Lower leg skin (tissue), 4 donors: ENCODE data around the gene PNPLA3. TPM values are rescaled to one million over a fixed set of nuclear protein-coding genes. Genes with fewer than 3 reads are reported as not detected.

Experiments
- DNase-seq, 2 donors: peaks; one replicate each; pipeline ENCODE4 v3.0.0-alpha.2; 2019; ENCODE audit warnings: low spot score in 2 of 2
- H3K4me3 ChIP-seq: fragments of 200-600 bp; sonication (generic); 2 replicates; pipeline ENCODE4 v1.5.1; 2017; ENCODE audit warnings: mild to moderate bottlenecking, low read depth; ENCODE audit not compliant: poor library complexity, severe bottlenecking
- POLR2A ChIP-seq, 2 donors: fragments of 450-650 bp; IDR thresholded peaks; one replicate each; pipeline ENCODE4 v1.6.1; 2016 to 2017; ENCODE audit warnings: antibody characterized with exemption in 2 of 2, mild to moderate bottlenecking in 1 of 2, moderate library complexity in 1 of 2
- whole genome bisulfite sequencing, 2 donors: methylation state at CpG; one replicate each; pipeline ENCODE4 v1.1.5; 2018; 5-methylcytosine and 5-hydroxymethylcytosine counted together
- intact Hi-C: fragments of 100-400 bp; cut with DNase I; formaldehyde crosslinking; loops from one replicate; pipeline ENCODE4 v1.15.0; 2023; ENCODE audit warnings: low total_unique reads
- total RNA-seq, 4 donors: library from RNA; depleted of rRNA; stranded (reverse); fragments of >200 nt; gene quantifications; one replicate each; pipeline ENCODE4 v1.1.0, GENCODE V29; 2016
- TF ChIP-seq, protein P1 (sequence below), 3 donors: fragments of 450-650 bp; IDR thresholded peaks; one replicate each; pipeline ENCODE4 v1.5.1; 2016; ENCODE audit warnings: antibody characterized with exemption in 3 of 3, mild to moderate bottlenecking in 3 of 3, moderate library complexity in 2 of 3

Gene PNPLA3
- total RNA-seq, 4 donors from 2014 or later: 14.0 to 22.9 (median 20.4) TPM

DNA sequence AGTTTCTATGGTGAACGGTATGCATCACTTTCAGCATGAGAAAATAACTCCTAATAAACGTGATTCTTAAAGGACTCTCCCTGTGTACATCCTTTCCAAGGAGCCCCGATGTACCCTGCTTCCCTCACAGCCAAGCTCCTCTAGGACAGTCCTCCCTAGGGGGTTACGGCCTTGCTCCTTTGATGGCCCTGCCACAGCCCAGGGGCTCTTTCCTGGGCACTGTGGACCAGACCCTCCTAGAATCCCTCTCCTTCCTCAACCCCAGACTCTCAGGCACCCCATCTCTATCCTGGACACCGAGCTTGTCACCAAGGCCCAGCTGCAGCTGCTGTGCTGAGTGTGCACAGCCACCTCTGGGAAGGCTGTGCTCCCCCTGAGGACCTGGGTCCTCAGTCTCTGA lies 27.8 kb downstream of the PNPLA3 start:
- no peak for TF ChIP-seq POLR2A (IDR thresholded peaks at IDR 0.05)
- TF ChIP-seq, protein P1, sequence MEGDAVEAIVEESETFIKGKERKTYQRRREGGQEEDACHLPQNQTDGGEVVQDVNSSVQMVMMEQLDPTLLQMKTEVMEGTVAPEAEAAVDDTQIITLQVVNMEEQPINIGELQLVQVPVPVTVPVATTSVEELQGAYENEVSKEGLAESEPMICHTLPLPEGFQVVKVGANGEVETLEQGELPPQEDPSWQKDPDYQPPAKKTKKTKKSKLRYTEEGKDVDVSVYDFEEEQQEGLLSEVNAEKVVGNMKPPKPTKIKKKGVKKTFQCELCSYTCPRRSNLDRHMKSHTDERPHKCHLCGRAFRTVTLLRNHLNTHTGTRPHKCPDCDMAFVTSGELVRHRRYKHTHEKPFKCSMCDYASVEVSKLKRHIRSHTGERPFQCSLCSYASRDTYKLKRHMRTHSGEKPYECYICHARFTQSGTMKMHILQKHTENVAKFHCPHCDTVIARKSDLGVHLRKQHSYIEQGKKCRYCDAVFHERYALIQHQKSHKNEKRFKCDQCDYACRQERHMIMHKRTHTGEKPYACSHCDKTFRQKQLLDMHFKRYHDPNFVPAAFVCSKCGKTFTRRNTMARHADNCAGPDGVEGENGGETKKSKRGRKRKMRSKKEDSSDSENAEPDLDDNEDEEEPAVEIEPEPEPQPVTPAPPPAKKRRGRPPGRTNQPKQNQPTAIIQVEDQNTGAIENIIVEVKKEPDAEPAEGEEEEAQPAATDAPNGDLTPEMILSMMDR (IDR thresholded peaks at IDR 0.05): no peak
- no peak for DNase-seq
- intact Hi-C loops: no loop called here
- WGBS, 2 donors: 85 to 92% methylated on average over 5 of the region's 5 CpGs
- H3K4me3 ChIP-seq: no peak overlapping the region

DNA sequence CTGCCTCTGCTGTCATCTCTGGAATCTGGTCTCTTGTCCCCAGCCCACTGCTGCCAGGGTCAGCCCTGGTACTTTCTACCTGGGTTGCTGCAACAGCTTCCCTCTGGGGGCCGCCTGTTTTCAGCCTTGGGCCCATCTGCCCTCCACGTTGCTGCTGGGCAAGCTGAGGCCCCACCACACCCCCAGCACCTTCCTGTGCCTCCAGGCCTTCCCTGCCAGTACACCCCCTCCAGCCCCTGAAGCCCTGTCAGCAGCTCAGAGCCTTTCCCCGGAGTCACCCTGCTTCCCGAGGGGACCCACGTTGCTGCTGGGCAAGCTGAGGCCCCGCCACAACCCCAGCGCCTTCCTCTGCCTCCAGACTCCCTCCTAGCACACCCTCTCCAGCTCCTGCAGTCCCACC lies 28.4 kb downstream of the PNPLA3 start:
- intact Hi-C loops: no loop called here
- WGBS, 2 donors: 44 to 58% methylated on average over 7 of the region's 7 CpGs
- no peak overlapping the region for H3K4me3 ChIP-seq
- TF ChIP-seq POLR2A (IDR thresholded peaks at IDR 0.05): no peak
- TF ChIP-seq, protein P1 (IDR thresholded peaks at IDR 0.05): no peak
- no peak for DNase-seq

DNA sequence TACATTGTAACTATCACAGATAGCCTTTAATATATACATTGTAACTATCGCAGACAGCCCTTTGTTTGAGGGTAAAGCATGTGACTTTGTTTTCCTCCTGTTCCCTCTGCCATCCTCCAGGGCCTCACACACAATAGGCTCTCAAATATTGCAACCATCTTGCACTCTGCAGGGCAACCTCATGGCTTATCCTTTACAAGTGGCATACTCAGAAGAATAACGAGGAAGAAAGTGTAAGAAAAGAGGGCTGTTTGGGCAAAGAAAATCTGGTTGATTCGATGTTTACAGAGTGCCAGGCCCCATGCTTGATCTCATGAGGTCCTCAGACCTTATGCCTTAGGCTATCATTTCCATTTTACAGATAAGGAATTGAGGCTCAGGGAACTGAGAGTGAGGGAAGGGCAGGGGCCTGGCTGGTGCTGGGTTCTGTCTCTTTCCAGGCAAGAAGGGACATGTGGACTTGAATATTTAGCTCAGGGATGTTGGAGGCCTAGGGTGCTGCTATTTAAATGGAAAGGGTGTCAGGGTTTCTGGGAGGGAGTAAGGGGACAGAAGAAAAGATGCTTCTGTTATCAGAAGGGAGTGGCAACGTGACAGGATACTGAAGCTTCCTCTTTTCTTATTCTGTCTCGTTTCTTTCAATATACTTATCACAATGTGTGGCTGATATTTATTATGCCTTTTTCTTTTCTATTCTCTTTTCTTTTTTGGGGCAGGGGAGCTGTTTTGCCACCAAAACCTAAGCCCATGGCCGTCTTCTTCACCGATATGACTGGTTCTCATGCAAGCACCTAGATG lies 30.6 kb downstream of the PNPLA3 start:
- WGBS, 2 donors: 30% methylated on average over 7 of the region's 7 CpGs
- intact Hi-C loops: no loop called here
- DNase-seq: no peak
- TF ChIP-seq, protein P1 (IDR thresholded peaks at IDR 0.05): no peak
- TF ChIP-seq POLR2A (IDR thresholded peaks at IDR 0.05): no peak
- peak overlapping the region; percentile 93 for H3K4me3 ChIP-seq

DNA sequence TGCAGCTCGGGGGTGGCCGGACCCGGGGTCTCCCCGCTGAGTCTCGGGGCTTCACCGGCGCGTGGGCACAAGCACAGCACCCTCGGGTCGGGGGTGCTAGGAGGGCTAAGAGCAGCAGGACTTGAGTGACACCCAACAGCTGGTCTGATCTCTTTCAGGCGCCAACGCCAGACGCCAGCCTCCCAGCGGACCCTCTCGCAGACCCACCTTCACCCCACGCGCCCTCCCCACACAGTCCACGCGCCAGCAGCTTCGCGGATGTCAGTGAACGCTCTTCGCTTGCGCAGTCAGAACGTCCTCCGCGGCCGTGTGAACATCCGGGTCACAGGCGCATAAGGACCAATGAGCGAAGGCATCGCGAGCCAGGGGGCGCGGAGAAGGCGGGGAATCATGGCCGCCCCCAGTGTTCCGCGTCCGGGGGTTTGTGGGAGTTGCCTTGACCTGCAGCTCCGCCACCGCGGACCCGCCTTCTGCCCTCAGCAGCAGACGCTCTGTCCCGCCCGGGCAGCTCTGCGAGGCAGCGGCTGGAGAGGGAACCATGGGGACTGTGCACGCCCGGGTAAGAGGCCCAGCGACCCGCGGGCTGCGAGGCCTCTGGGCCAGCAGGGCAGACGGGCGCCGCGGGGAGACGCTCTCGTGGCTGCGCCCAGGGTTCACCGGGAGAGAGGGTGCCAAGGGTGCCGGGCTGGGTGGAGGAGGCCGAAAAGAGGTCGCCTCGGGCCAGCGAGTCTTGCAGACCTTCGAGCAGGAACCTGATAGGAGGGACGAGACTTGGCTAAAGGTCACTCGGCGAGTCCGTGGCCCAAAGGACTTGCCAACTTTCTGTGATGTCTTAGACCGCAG lies 31.7 kb downstream of the PNPLA3 start, which contains the start of gene SAMM50:
SAMM50 (plus strand) TSS at position 403 of the 843 bp plus-strand sequence; CDS start at position 539, 136 bp downstream.
- TF ChIP-seq, protein P1 (IDR thresholded peaks at IDR 0.05): no peak
- no peak for TF ChIP-seq POLR2A (IDR thresholded peaks at IDR 0.05)
- intact Hi-C loops: no loop called here
- H3K4me3 ChIP-seq: peak within 1 kb of the TSS; percentile 93
- WGBS, 2 donors: 1% methylated on average over 65 to 72 of the region's 74 CpGs
- peak; percentile 92 to 98 for DNase-seq

DNA sequence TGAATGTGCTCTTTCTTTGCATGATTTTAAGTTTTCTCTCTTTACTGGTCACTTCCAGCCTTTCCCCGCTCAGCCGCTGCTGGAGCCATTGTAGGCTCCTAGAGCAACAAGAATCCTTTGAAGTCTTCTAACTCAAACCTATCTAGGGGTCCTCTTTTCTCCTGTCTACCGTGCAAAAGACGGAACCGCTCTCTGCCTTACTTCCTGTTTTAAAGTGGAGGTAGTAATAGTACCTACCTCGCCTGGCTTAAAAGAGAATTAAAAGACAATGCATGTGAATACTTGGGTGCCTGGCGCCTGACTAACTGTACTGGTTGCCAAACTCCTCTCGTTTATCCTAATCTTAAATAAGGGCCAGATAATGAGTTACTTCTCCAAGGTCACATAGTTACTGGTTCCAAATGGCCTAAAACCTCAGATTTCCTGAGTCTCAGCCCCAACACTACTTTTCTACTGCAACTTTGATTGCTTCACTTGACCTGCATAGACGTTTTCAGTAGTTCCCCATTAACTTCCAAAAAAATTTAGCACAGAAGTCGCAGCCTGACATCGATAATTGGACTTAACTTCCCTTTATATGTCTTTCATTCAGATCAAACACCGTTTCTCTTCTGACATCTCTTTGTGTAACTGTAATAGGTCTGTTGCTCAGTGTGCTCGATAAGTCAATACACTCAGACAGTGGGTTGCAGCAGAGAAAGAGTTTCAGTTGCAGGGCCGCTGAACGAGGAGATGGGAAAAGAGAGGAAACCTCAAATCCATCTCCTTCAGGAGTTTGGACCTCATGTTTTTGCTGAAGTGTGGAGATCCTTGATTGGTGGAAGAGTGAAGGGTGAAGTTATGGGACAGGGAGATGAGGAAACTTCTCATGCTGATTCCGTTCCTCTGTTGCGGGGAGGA lies 32.5 kb downstream of the PNPLA3 start:
- no peak for DNase-seq
- intact Hi-C loops: no loop called here
- no peak for TF ChIP-seq POLR2A (IDR thresholded peaks at IDR 0.05)
- TF ChIP-seq, protein P1 (IDR thresholded peaks at IDR 0.05): no peak
- WGBS, 2 donors: 41% methylated on average over 17 of the region's 17 CpGs
- H3K4me3 ChIP-seq: peak overlapping the region; percentile 93
